Mesenchymal stem cell (in vitro differentiated cells and primary cell): ENCODE results near the gene CSNK1E.
A peak's percentile ranks its signal among the peaks of the same experiment; 100 is the strongest.

ENCODE experiments used
- DNase-seq: peaks from one replicate; pipeline ENCODE4 v3.0.0-alpha.2; 2013
- H2AFZ ChIP-seq: one replicate; pipeline ENCODE4 v1.6.1; 2013; ENCODE audit warnings: low read depth, mild to moderate bottlenecking, control low read depth, inconsistent platforms, low read length, moderate library complexity
- H2AK5ac ChIP-seq: 2 replicates; pipeline ENCODE4 v1.6.1; 2013; ENCODE audit warnings: low read length, moderate library complexity, mild to moderate bottlenecking, inconsistent platforms; ENCODE audit not compliant: severe bottlenecking
- H2BK120ac ChIP-seq: one replicate; pipeline ENCODE4 v1.6.1; 2013; ENCODE audit warnings: low read depth, mild to moderate bottlenecking, inconsistent platforms, low read length, moderate library complexity
- H2BK12ac ChIP-seq, 2 experiments: one replicate each; pipeline ENCODE4 v1.6.1; 2013; ENCODE audit warnings: inconsistent platforms in 2 of 2, low read length in 2 of 2, mild to moderate bottlenecking in 2 of 2, moderate library complexity in 2 of 2, control low read depth in 1 of 2
- H2BK15ac ChIP-seq: one replicate; pipeline ENCODE4 v1.6.1; 2013; ENCODE audit warnings: mild to moderate bottlenecking, low read depth, inconsistent platforms; ENCODE audit not compliant: poor library complexity, severe bottlenecking
- H2BK5ac ChIP-seq: 2 replicates; pipeline ENCODE4 v1.6.1; 2013; ENCODE audit warnings: low read depth, mild to moderate bottlenecking, low read length, control low read depth, inconsistent platforms; ENCODE audit not compliant: poor library complexity, severe bottlenecking
- H3K14ac ChIP-seq, 2 experiments: one replicate each; pipeline ENCODE4 v1.6.1; 2013; ENCODE audit warnings: inconsistent platforms in 2 of 2, low read length in 2 of 2, control low read depth in 1 of 2, mild to moderate bottlenecking in 1 of 2, moderate library complexity in 1 of 2
- H3K18ac ChIP-seq, 2 experiments: one replicate each; pipeline ENCODE4 v1.6.1; 2013; ENCODE audit warnings: inconsistent platforms in 2 of 2, low read length in 2 of 2, control low read depth in 1 of 2, low read depth in 1 of 2, mild to moderate bottlenecking in 1 of 2
- H3K23ac ChIP-seq, 2 experiments: one replicate each; pipeline ENCODE4 v1.6.1; 2013; ENCODE audit warnings: inconsistent platforms in 2 of 2, low read length in 2 of 2, mild to moderate bottlenecking in 2 of 2, moderate library complexity in 2 of 2, control low read depth in 1 of 2
- H3K27ac ChIP-seq: 2 replicates; pipeline ENCODE4 v1.5.1; 2013; ENCODE audit warnings: mild to moderate bottlenecking, moderate library complexity, low read length, control low read depth, inconsistent platforms; ENCODE audit not compliant: poor library complexity, severe bottlenecking
- H3K27me3 ChIP-seq, 2 experiments: 2 replicates each; pipeline versions ENCODE4 v1.6.1 to v1.7.0; 2013; ENCODE audit warnings: low read length in 2 of 2, mild to moderate bottlenecking in 2 of 2, moderate library complexity in 2 of 2, control low read depth in 1 of 2, inconsistent platforms in 1 of 2; ENCODE audit not compliant: control insufficient read depth in 1 of 2, insufficient read depth in 1 of 2
- H3K36me3 ChIP-seq, 2 experiments: 2 replicates each; pipeline versions ENCODE4 v1.6.1 to v1.7.0; 2013; ENCODE audit warnings: low read length in 2 of 2, control low read depth in 1 of 2, inconsistent platforms in 1 of 2, low read depth in 1 of 2, mild to moderate bottlenecking in 1 of 2; ENCODE audit not compliant: insufficient read depth in 2 of 2, control insufficient read depth in 1 of 2
- H3K4ac ChIP-seq, 2 experiments: one replicate each; pipeline ENCODE4 v1.6.1; 2013; ENCODE audit warnings: inconsistent platforms in 2 of 2, low read length in 2 of 2, mild to moderate bottlenecking in 2 of 2, moderate library complexity in 2 of 2, control low read depth in 1 of 2, low read depth in 1 of 2
- H3K4me1 ChIP-seq: 2 replicates; pipeline ENCODE4 v1.6.1; 2013; ENCODE audit warnings: low read depth, low read length, control low read depth; ENCODE audit not compliant: control insufficient read depth, insufficient read depth
- H3K4me2 ChIP-seq: 2 replicates; pipeline ENCODE4 v1.6.1; 2013; ENCODE audit warnings: low read length, mild to moderate bottlenecking, inconsistent platforms; ENCODE audit not compliant: poor library complexity, severe bottlenecking
- H3K4me3 ChIP-seq, 2 experiments: 2 replicates each; pipeline versions ENCODE4 v1.5.1 to v1.7.0; 2013; ENCODE audit warnings: low read length in 2 of 2, mild to moderate bottlenecking in 2 of 2, control low read depth in 1 of 2, low read depth in 1 of 2; ENCODE audit not compliant: insufficient read depth in 1 of 2
- H3K79me1 ChIP-seq: replicated peaks from 2 replicates; pipeline ENCODE4 v1.6.1; 2013; ENCODE audit warnings: mild to moderate bottlenecking, control low read depth, low read length, inconsistent platforms; ENCODE audit not compliant: poor library complexity, severe bottlenecking
- H3K9ac ChIP-seq: 2 replicates; pipeline ENCODE4 v1.7.0; 2013; ENCODE audit warnings: mild to moderate bottlenecking, low read length, moderate library complexity
- H3K9me3 ChIP-seq: 2 replicates; pipeline ENCODE4 v1.7.0; 2013; ENCODE audit warnings: mild to moderate bottlenecking, low read length; ENCODE audit not compliant: control insufficient read depth
- H4K8ac ChIP-seq: one replicate; pipeline ENCODE4 v1.6.1; 2013; ENCODE audit warnings: inconsistent platforms, mild to moderate bottlenecking, low read length, moderate library complexity
- H4K91ac ChIP-seq: one replicate; pipeline ENCODE4 v1.6.1; 2013; ENCODE audit warnings: mild to moderate bottlenecking, low read length, inconsistent platforms
- WGBS: methylation state at CpG from one replicate; pipeline ENCODE4 v1.1.7; 2013; ENCODE audit warnings: mixed read lengths; 5-methylcytosine and 5-hydroxymethylcytosine counted together

Gene CSNK1E

DNA sequence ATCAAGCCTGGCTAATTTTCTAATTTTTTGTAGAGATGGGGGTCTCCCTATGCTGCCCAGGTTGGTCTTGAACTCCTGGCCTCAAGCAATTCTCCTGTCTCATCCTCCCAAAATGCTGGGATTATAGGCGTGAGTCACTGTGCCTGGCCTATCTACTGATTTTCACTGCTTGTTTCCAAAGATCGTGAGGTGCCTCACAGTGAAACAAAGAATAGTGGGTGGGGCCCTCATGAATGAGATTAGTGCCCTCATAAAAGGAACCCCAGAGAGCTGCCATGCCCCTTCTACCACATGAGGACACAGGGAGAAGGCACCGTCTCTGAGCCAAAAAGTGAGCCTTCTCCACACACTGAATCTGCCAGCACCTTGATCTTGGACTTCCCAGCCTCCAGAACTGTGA is 67.9 kb downstream of the CSNK1E start:
- peaks cover 36 to 46% of the 10 kb centered on the region in 2 experiments for H3K36me3 ChIP-seq
- no peaks in the 10 kb centered on the region for H3K9me3 ChIP-seq
- no peak overlapping the region for H2BK12ac ChIP-seq
- H2BK5ac ChIP-seq = no peak overlapping the region
- H3K79me1 ChIP-seq = peaks cover 45% of the 10 kb centered on the region
- H2AK5ac ChIP-seq = no peak overlapping the region
- no peak overlapping the region for H3K9ac ChIP-seq
- H4K91ac ChIP-seq = no peak overlapping the region
- H4K8ac ChIP-seq = no peak overlapping the region
- H3K4me3 ChIP-seq = no peak overlapping the region
- no peak overlapping the region for H3K14ac ChIP-seq
- H3K27ac ChIP-seq = no peak overlapping the region
- no peak overlapping the region for H3K18ac ChIP-seq
- DNase-seq = no peak
- 98% methylated on average over 3 of the region's 3 CpGs for WGBS
- H2BK120ac ChIP-seq = no peak overlapping the region
- H3K23ac ChIP-seq = no peak overlapping the region
- no peak overlapping the region for H2AFZ ChIP-seq
- no peaks in the 10 kb centered on the region for H3K27me3 ChIP-seq
- H3K4ac ChIP-seq = no peak overlapping the region
- no peak overlapping the region for H3K4me2 ChIP-seq
- H2BK15ac ChIP-seq = no peak overlapping the region
- H3K4me1 ChIP-seq = peaks cover 9% of the 10 kb centered on the region

DNA sequence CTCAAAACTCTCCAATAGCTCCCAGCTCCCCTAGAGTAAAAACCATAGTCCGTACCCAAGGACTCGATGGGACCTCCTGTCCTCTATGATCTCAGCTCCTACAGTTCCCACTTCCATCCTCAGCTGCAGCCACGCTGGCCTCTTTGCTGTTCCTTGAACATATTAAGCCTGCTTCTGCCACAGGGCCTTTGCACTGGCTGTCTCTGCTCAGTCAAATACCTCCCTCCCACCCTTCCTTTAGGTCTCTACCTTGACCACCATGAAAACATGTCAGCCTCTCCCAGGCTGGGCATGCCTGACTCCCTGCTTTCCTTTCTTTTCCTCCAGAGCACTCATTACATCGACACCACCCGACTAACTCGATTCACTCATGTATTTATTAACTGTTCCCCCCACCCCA is 69.0 kb downstream of the CSNK1E start:
- no peak for DNase-seq
- H3K27me3 ChIP-seq = no peaks in the 10 kb centered on the region
- no peak overlapping the region for H2BK12ac ChIP-seq
- no peak overlapping the region for H3K9ac ChIP-seq
- no peak overlapping the region for H3K23ac ChIP-seq
- peaks cover 45 to 55% of the 10 kb centered on the region in 2 experiments for H3K36me3 ChIP-seq
- peak overlapping the region; percentile 27 for H4K8ac ChIP-seq
- H2AK5ac ChIP-seq = no peak overlapping the region
- no peaks in the 10 kb centered on the region for H3K9me3 ChIP-seq
- H3K4me3 ChIP-seq = no peak overlapping the region
- WGBS = 97% methylated on average over 6 of the region's 6 CpGs
- H2BK5ac ChIP-seq = no peak overlapping the region
- H3K27ac ChIP-seq = no peak overlapping the region
- H2AFZ ChIP-seq = no peak overlapping the region
- no peak overlapping the region for H2BK15ac ChIP-seq
- no peak overlapping the region for H3K18ac ChIP-seq
- H3K79me1 ChIP-seq = peaks cover 49% of the 10 kb centered on the region
- no peak overlapping the region for H2BK120ac ChIP-seq
- H3K4ac ChIP-seq = no peak overlapping the region
- H4K91ac ChIP-seq = no peak overlapping the region
- no peak overlapping the region for H3K4me2 ChIP-seq
- no peak overlapping the region for H3K14ac ChIP-seq
- H3K4me1 ChIP-seq = peaks cover 12% of the 10 kb centered on the region

DNA sequence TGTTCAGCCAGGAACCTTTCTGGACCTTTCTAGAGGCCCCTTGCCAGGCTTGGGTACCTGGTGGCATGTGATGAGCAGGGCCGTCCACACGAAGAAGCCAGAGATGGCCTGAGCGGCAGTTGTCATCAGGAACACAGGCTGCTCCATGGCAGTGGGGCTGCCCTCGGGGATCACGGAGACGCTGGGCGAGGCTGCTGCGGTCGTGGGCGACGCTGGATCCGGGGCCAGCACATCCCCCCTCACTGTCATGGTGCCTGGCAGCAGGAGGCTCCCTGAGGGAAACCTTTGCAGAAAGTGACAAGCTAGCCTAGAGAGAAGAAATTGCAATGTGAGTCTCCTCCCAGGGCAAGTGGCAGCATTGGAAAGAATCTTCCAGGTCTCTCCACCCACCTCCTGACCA is 69.5 kb downstream of the CSNK1E start:
- DNase-seq = no peak
- Histone ChIP-seq H3K14ac (no peak overlapping the region), H2AFZ (no peak overlapping the region), H4K8ac (no peak overlapping the region), H3K4me1 (peaks cover 18% of the 10 kb centered on the region), H3K18ac (no peak overlapping the region), H2BK5ac (no peak overlapping the region), H3K36me3 (peaks cover 47 to 58% of the 10 kb centered on the region in 2 experiments), H3K4me3 (no peak overlapping the region), H2BK15ac (no peak overlapping the region), H4K91ac (no peak overlapping the region), H3K9ac (no peak overlapping the region), H3K9me3 (no peaks in the 10 kb centered on the region), H2AK5ac (no peak overlapping the region), H3K79me1 (peaks cover 49% of the 10 kb centered on the region), H3K23ac (no peak overlapping the region), H2BK120ac (no peak overlapping the region), H3K4me2 (no peak overlapping the region), H2BK12ac (no peak overlapping the region), H3K4ac (no peak overlapping the region), H3K27me3 (no peaks in the 10 kb centered on the region), H3K27ac (no peak overlapping the region)
- WGBS = 96% methylated on average over 11 of the region's 12 CpGs

DNA sequence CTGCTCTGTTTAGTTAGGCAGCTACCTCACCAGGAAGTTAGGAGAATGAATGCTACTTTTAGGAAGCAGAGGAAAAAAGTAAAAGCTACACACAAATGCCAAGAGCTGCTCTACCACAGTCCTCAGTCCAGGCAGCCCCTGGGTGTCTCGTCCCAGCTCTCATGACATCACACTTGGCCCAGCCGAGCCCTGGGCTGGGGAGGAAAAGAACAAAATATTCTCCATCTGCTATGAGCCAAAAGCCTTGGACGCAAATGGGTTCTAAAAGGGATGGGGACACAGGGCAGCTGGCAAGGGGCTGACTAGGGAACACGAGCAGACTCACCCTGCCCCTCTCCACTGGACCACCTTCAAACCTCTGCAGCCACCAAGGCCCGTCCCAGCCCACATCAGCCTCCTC is 70.5 kb downstream of the CSNK1E start:
- 91% methylated on average over 5 of the region's 5 CpGs for WGBS

More for the DNA sequence above, 70.5 kb downstream of the CSNK1E start:
- no peak overlapping the region for H3K18ac ChIP-seq
- no peak overlapping the region for H2BK120ac ChIP-seq
- no peak overlapping the region for H2AFZ ChIP-seq
- peaks cover 22% of the 10 kb centered on the region for H3K4me1 ChIP-seq
- no peak overlapping the region for H3K9ac ChIP-seq
- DNase-seq = no peak
- no peak overlapping the region for H3K4ac ChIP-seq
- H3K14ac ChIP-seq = no peak overlapping the region
- H3K27ac ChIP-seq = no peak overlapping the region
- peaks cover 52% of the 10 kb centered on the region for H3K79me1 ChIP-seq
- no peak overlapping the region for H2BK12ac ChIP-seq
- no peak overlapping the region for H3K4me2 ChIP-seq
- H3K27me3 ChIP-seq = no peaks in the 10 kb centered on the region
- H3K9me3 ChIP-seq = no peaks in the 10 kb centered on the region
- H2BK15ac ChIP-seq = no peak overlapping the region
- no peak overlapping the region for H4K91ac ChIP-seq
- no peak overlapping the region for H2AK5ac ChIP-seq
- no peak overlapping the region for H3K4me3 ChIP-seq
- no peak overlapping the region for H4K8ac ChIP-seq
- H2BK5ac ChIP-seq = no peak overlapping the region
- peaks cover 47 to 61% of the 10 kb centered on the region in 2 experiments for H3K36me3 ChIP-seq
- no peak overlapping the region for H3K23ac ChIP-seq
